Measurements from ENCODE around the gene ATP8A1.

- no peak for TF ChIP-seq POLR2A (IDR thresholded peaks at IDR 0.05)
- TF ChIP-seq, protein P1, sequence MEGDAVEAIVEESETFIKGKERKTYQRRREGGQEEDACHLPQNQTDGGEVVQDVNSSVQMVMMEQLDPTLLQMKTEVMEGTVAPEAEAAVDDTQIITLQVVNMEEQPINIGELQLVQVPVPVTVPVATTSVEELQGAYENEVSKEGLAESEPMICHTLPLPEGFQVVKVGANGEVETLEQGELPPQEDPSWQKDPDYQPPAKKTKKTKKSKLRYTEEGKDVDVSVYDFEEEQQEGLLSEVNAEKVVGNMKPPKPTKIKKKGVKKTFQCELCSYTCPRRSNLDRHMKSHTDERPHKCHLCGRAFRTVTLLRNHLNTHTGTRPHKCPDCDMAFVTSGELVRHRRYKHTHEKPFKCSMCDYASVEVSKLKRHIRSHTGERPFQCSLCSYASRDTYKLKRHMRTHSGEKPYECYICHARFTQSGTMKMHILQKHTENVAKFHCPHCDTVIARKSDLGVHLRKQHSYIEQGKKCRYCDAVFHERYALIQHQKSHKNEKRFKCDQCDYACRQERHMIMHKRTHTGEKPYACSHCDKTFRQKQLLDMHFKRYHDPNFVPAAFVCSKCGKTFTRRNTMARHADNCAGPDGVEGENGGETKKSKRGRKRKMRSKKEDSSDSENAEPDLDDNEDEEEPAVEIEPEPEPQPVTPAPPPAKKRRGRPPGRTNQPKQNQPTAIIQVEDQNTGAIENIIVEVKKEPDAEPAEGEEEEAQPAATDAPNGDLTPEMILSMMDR (IDR thresholded peaks at IDR 0.05) = no peak
- TF ChIP-seq EP300 (IDR thresholded peaks at IDR 0.05) = no peak
Measured at GRCh38 chr4:42543762-42544161, 113.1 kb downstream of the ATP8A1 start.
